GM23248 (cell line): Measurements from ENCODE around the gene IQGAP1. TPM values are rescaled to one million over a fixed set of nuclear protein-coding genes. Genes with fewer than 3 reads are reported as not detected.
A peak's percentile ranks its signal among the peaks of the same experiment; 100 is the strongest.

ENCODE experiments used
- DNase-seq: peaks from one replicate; pipeline ENCODE4 v3.0.0-alpha.2; 2015
- H2AFZ ChIP-seq: fragments of 200-600 bp; sonication (generic); 2 replicates; pipeline ENCODE4 v1.6.1; 2016; ENCODE audit warnings: antibody characterized with exemption
- H3F3A ChIP-seq: fragments of 200-600 bp; sonication (generic); 2 replicates; pipeline ENCODE4 v1.6.1; 2016; ENCODE audit warnings: mild to moderate bottlenecking, antibody characterized with exemption, mixed run types; ENCODE audit not compliant: insufficient read depth
- H3K27ac ChIP-seq: fragments of 200-600 bp; sonication (generic); 2 replicates; pipeline ENCODE4 v1.5.1; 2016; ENCODE audit warnings: mild to moderate bottlenecking
- H3K27me3 ChIP-seq: fragments of 200-600 bp; sonication (generic); replicated peaks from 2 replicates; pipeline ENCODE4 v1.6.1; 2016; ENCODE audit warnings: mild to moderate bottlenecking; ENCODE audit not compliant: insufficient read depth
- H3K36me3 ChIP-seq: fragments of 200-600 bp; sonication (generic); 2 replicates; pipeline ENCODE4 v1.6.1; 2016; ENCODE audit warnings: low read depth, mild to moderate bottlenecking
- H3K4me1 ChIP-seq: fragments of 200-600 bp; sonication (generic); 2 replicates; pipeline ENCODE4 v1.6.1; 2016; ENCODE audit warnings: mild to moderate bottlenecking; ENCODE audit not compliant: insufficient read depth
- H3K4me2 ChIP-seq: fragments of 200-600 bp; sonication (generic); one replicate; pipeline ENCODE4 v1.6.1; 2016; ENCODE audit warnings: mild to moderate bottlenecking; ENCODE audit not compliant: unreplicated experiment
- H3K4me3 ChIP-seq: fragments of 200-600 bp; sonication (generic); 2 replicates; pipeline ENCODE4 v1.5.1; 2016; ENCODE audit warnings: mild to moderate bottlenecking
- H3K79me2 ChIP-seq: fragments of 200-600 bp; sonication (generic); 2 replicates; pipeline ENCODE4 v1.6.1; 2016; ENCODE audit warnings: mild to moderate bottlenecking; ENCODE audit not compliant: insufficient read depth
- H3K9ac ChIP-seq: fragments of 200-600 bp; sonication (generic); 2 replicates; pipeline ENCODE4 v1.6.1; 2016; ENCODE audit warnings: mild to moderate bottlenecking
- H3K9me2 ChIP-seq: fragments of 200-600 bp; sonication (generic); 2 replicates; pipeline ENCODE4 v1.6.1; 2016; ENCODE audit warnings: mixed run types, mild to moderate bottlenecking, moderate library complexity; ENCODE audit not compliant: insufficient read depth
- H3K9me3 ChIP-seq: fragments of 200-600 bp; sonication (generic); one replicate; pipeline ENCODE4 v1.6.1; 2017; ENCODE audit warnings: low read depth
- H4K20me1 ChIP-seq: fragments of 200-600 bp; sonication (generic); 2 replicates; pipeline ENCODE4 v1.6.0; 2016; ENCODE audit not compliant: insufficient read depth
- EZH2 ChIP-seq: fragments of 200-600 bp; sonication (generic); IDR thresholded peaks from 2 replicates; pipeline ENCODE4 v1.6.1; 2018; ENCODE audit warnings: antibody characterized with exemption, mild to moderate bottlenecking; ENCODE audit not compliant: insufficient read depth, poor library complexity, severe bottlenecking
- EZH2phosphoT487 ChIP-seq: fragments of 200-600 bp; sonication (generic); IDR thresholded peaks from 2 replicates; pipeline ENCODE4 v1.6.1; 2018; ENCODE audit warnings: antibody characterized with exemption, moderate library complexity, mild to moderate bottlenecking, low read depth; ENCODE audit not compliant: insufficient read depth
- WGBS, 2 experiments: methylation state at CpG; one replicate each; pipeline ENCODE4 v1.1.6; 2015 to 2017; ENCODE audit warnings: low lambda C conversion rate in 2 of 2, low coverage in 1 of 2; ENCODE audit errors: missing lambda C conversion rate in 2 of 2; 5-methylcytosine and 5-hydroxymethylcytosine counted together
- in situ Hi-C: fragments of 300-500 bp; cut with MboI; formaldehyde crosslinking; loops from 2 replicates; pipeline ENCODE4 v1.15.0; 2020
- polyA plus RNA-seq: library from polyadenylated mRNA; unstranded; fragments of >200 nt; fragmentation: Nextera tagmentation; extraction: Ambion mirVana; gene quantifications from 2 replicates; pipeline ENCODE4 v1.2.1, GENCODE V29; 2016
- total RNA-seq: library from RNA; depleted of rRNA; stranded (reverse); fragments of >200 nt; shearing (Covaris generic); gene quantifications from 2 replicates; pipeline ENCODE4 v1.2.3, GENCODE V29; 2014

IQGAP1 gene
- total and polyA plus RNA-seq, 2 experiments from 2014 or later = 101 to 185 TPM

GRCh38 chr15:90376789-90377188 lies 11.3 kb upstream of the IQGAP1 start:
- no peak overlapping the region for H3K4me3 ChIP-seq
- no peaks in the 10 kb centered on the region for H3F3A ChIP-seq
- DNase-seq = no peak
- H3K4me2 ChIP-seq = no peak overlapping the region
- in situ Hi-C loops = no loop called here
- H2AFZ ChIP-seq = no peak overlapping the region
- H3K9me3 ChIP-seq = no peaks in the 10 kb centered on the region
- H3K79me2 ChIP-seq = no peaks in the 10 kb centered on the region
- H3K9ac ChIP-seq = no peak overlapping the region
- WGBS, 2 experiments = 77 to 78% methylated on average over 6 of the region's 6 CpGs
- no peaks in the 10 kb centered on the region for H3K4me1 ChIP-seq
- H3K27ac ChIP-seq = no peak overlapping the region
- no peaks in the 10 kb centered on the region for H3K36me3 ChIP-seq
- no peaks in the 10 kb centered on the region for H4K20me1 ChIP-seq
- no peak for TF ChIP-seq EZH2
- no peak for TF ChIP-seq EZH2phosphoT487
- no peaks in the 10 kb centered on the region for H3K9me2 ChIP-seq
- H3K27me3 ChIP-seq = no peaks in the 10 kb centered on the region

- H3K9me2 ChIP-seq = no peaks in the 10 kb centered on the region
- no peaks in the 10 kb centered on the region for H4K20me1 ChIP-seq
- H3K79me2 ChIP-seq = no peaks in the 10 kb centered on the region
- H3K4me3 ChIP-seq = no peak overlapping the region
- H3K27ac ChIP-seq = no peak overlapping the region
- no peaks in the 10 kb centered on the region for H3K9me3 ChIP-seq
- H3F3A ChIP-seq = no peaks in the 10 kb centered on the region
- 38 to 59% methylated on average over 3 of the region's 3 CpGs for WGBS, 2 experiments
- H3K27me3 ChIP-seq = no peaks in the 10 kb centered on the region
- TF ChIP-seq EZH2 (no peak), EZH2phosphoT487 (no peak)
- H2AFZ ChIP-seq = no peak overlapping the region
- no peak for DNase-seq
- in situ Hi-C loops = no loop called here
- H3K36me3 ChIP-seq = no peaks in the 10 kb centered on the region
- no peak overlapping the region for H3K9ac ChIP-seq
- H3K4me1 ChIP-seq = no peaks in the 10 kb centered on the region
- no peak overlapping the region for H3K4me2 ChIP-seq
Measured at GRCh38 chr15:90379263-90379662, 8.8 kb upstream of the IQGAP1 start.

- no peak overlapping the region for H3K4me2 ChIP-seq
- H3F3A ChIP-seq = peaks cover 5% of the 10 kb centered on the region; the same call in 1 of the 2 replicates
- H2AFZ ChIP-seq = no peak overlapping the region
- H4K20me1 ChIP-seq = no peaks in the 10 kb centered on the region
- H3K27me3 ChIP-seq = no peaks in the 10 kb centered on the region
- no peaks in the 10 kb centered on the region for H3K9me2 ChIP-seq
- no peaks in the 10 kb centered on the region for H3K4me1 ChIP-seq
- no peak for DNase-seq
- in situ Hi-C loops = no loop called here
- no peaks in the 10 kb centered on the region for H3K36me3 ChIP-seq
- H3K4me3 ChIP-seq = no peak overlapping the region
- H3K9ac ChIP-seq = no peak overlapping the region
- H3K79me2 ChIP-seq = no peaks in the 10 kb centered on the region
- no peaks in the 10 kb centered on the region for H3K9me3 ChIP-seq
- TF ChIP-seq EZH2 = no peak
- TF ChIP-seq EZH2phosphoT487 = no peak
- H3K27ac ChIP-seq = no peak overlapping the region
Measured at GRCh38 chr15:90381515-90381914, 6.5 kb upstream of the IQGAP1 start.

GRCh38 chr15:90382320-90382719 lies 5.7 kb upstream of the IQGAP1 start:
- no peak overlapping the region for H3K27ac ChIP-seq
- H3F3A ChIP-seq = peaks cover 7% of the 10 kb centered on the region; the same call in 1 of the 2 replicates
- H3K79me2 ChIP-seq = no peaks in the 10 kb centered on the region
- H3K4me3 ChIP-seq = no peak overlapping the region
- DNase-seq = no peak
- in situ Hi-C loops = no loop called here
- H3K36me3 ChIP-seq = no peaks in the 10 kb centered on the region
- H3K27me3 ChIP-seq = no peaks in the 10 kb centered on the region
- no peaks in the 10 kb centered on the region for H4K20me1 ChIP-seq
- no peaks in the 10 kb centered on the region for H3K9me3 ChIP-seq
- H3K9me2 ChIP-seq = no peaks in the 10 kb centered on the region
- H2AFZ ChIP-seq = no peak overlapping the region
- no peak for TF ChIP-seq EZH2
- no peak for TF ChIP-seq EZH2phosphoT487
- no peaks in the 10 kb centered on the region for H3K4me1 ChIP-seq
- H3K4me2 ChIP-seq = no peak overlapping the region
- no peak overlapping the region for H3K9ac ChIP-seq

GRCh38 chr15:90386221-90386620 lies 1.8 kb upstream of the IQGAP1 start:
- H3K9ac ChIP-seq = no peak overlapping the region
- H3K27ac ChIP-seq = no peak overlapping the region
- H3K4me2 ChIP-seq = no peak overlapping the region
- H3K79me2 ChIP-seq = peaks cover 27% of the 10 kb centered on the region
- H3K9me2 ChIP-seq = no peaks in the 10 kb centered on the region
- no peaks in the 10 kb centered on the region for H3K9me3 ChIP-seq
- no peaks in the 10 kb centered on the region for H4K20me1 ChIP-seq
- H3K4me3 ChIP-seq = no peak overlapping the region
- no peak for DNase-seq
- in situ Hi-C loops = no loop called here
- TF ChIP-seq EZH2 (no peak), EZH2phosphoT487 (no peak)
- WGBS, 2 experiments = 23 to 35% methylated on average over 2 of the region's 2 CpGs
- H3K4me1 ChIP-seq = peaks cover 15% of the 10 kb centered on the region
- H2AFZ ChIP-seq = peak overlapping the region; percentile 18; the same call in 1 of the 2 replicates
- H3F3A ChIP-seq = peaks cover 7% of the 10 kb centered on the region; the same call in 1 of the 2 replicates
- H3K36me3 ChIP-seq = no peaks in the 10 kb centered on the region
- H3K27me3 ChIP-seq = no peaks in the 10 kb centered on the region
